LNCaP clone FGC (cell line): Measurements from ENCODE around the gene OLFML2B.
A peak's percentile ranks its signal among the peaks of the same experiment; 100 is the strongest.
"Not testable (repeated sequence)": the region's sequence is repeated elsewhere in the genome, so short reads cannot be mapped to it uniquely, and the experiment has no call there.

Source experiments
- DNase-seq: peaks from one replicate; pipeline ENCODE4 v3.0.0-alpha.2; 2011; ENCODE audit warnings: low read depth
- H3K4me3 ChIP-seq: 2 replicates; pipeline ENCODE4 v1.5.1; 2011; ENCODE audit warnings: mild to moderate bottlenecking, low read depth, low read length, control low read depth
- CTCF ChIP-seq: IDR thresholded peaks from 2 replicates; pipeline ENCODE4 v1.5.1; 2012; ENCODE audit warnings: mild to moderate bottlenecking; ENCODE audit not compliant: control insufficient read depth, insufficient read depth; ENCODE audit errors: extremely low read depth

The OLFML2B gene

GRCh38 chr1:162019006-162019405 is 4.7 kb downstream of the OLFML2B start:
- no peak for TF ChIP-seq CTCF
- H3K4me3 ChIP-seq, result no peak overlapping the region
- DNase-seq, result peak; percentile 82

- TF ChIP-seq CTCF, result no peak
- DNase-seq, result no peak
- H3K4me3 ChIP-seq, result no peak overlapping the region
Measured at GRCh38 chr1:162018418-162018817, 5.3 kb downstream of the OLFML2B start.

- H3K4me3 ChIP-seq, DNase-seq: not testable (repeated sequence)
Measured at GRCh38 chr1:162017791-162018190, 5.9 kb downstream of the OLFML2B start.

GRCh38 chr1:162016631-162017030 is 7.0 kb downstream of the OLFML2B start:
- no peak for DNase-seq
- no peak for TF ChIP-seq CTCF
- H3K4me3 ChIP-seq, result no peak overlapping the region

- no peak for TF ChIP-seq CTCF
- H3K4me3 ChIP-seq, result no peak overlapping the region
Measured at GRCh38 chr1:162015196-162015595, 8.5 kb downstream of the OLFML2B start.

GRCh38 chr1:162014202-162014601 is 9.5 kb downstream of the OLFML2B start:
- DNase-seq, result no peak
- TF ChIP-seq CTCF, result no peak
- no peak overlapping the region for H3K4me3 ChIP-seq

More at GRCh38 chr1:162015196-162015595, 8.5 kb downstream of the OLFML2B start:
- no peak for DNase-seq

- no peak for DNase-seq
- no peak overlapping the region for H3K4me3 ChIP-seq
- TF ChIP-seq CTCF, result no peak
Measured at GRCh38 chr1:162013289-162013688, 10.4 kb downstream of the OLFML2B start.
